HepG2 (cell line): ENCODE results near the gene RBM45. TPM values are rescaled to one million over a fixed set of nuclear protein-coding genes. Genes with fewer than 3 reads are reported as not detected.

Experiments used
- CAMTA2 ChIP-seq: sonication (generic); formaldehyde crosslinking; IDR thresholded peaks from 2 replicates; pipeline ENCODE4 v1.4.0; 2020; ENCODE audit warnings: mild to moderate bottlenecking, missing genetic modification reagents, borderline replicate concordance
- KLF6 ChIP-seq: IDR thresholded peaks from 2 replicates; pipeline ENCODE4 v1.8.0; 2016; ENCODE audit warnings: missing biosample characterization, missing genetic modification reagents
- NFIB ChIP-seq: sonication (generic); formaldehyde crosslinking; IDR thresholded peaks from 2 replicates; pipeline ENCODE4 v1.9.0; 2021; ENCODE audit warnings: missing genetic modification reagents, mild to moderate bottlenecking, borderline replicate concordance
- THYN1 ChIP-seq: sonication (generic); formaldehyde crosslinking; IDR thresholded peaks from 2 replicates; pipeline ENCODE4 v1.8.1; 2023; ENCODE audit warnings: low read depth, mild to moderate bottlenecking, moderate library complexity, missing genetic modification reagents, borderline replicate concordance
- ZFAT ChIP-seq: sonication (generic); formaldehyde crosslinking; conservative IDR thresholded peaks from 2 replicates; pipeline ENCODE4 v1.8.1; 2023; ENCODE audit warnings: missing genetic modification reagents, inconsistent platforms
- ZNF570 ChIP-seq: sonication (generic); formaldehyde crosslinking; IDR thresholded peaks from 2 replicates; pipeline ENCODE4 v1.4.0; 2020; ENCODE audit warnings: mild to moderate bottlenecking, missing genetic modification reagents, borderline replicate concordance
- ZNF615 ChIP-seq: sonication (generic); formaldehyde crosslinking; IDR thresholded peaks from 2 replicates; pipeline ENCODE4 v1.5.0; 2020; ENCODE audit warnings: mild to moderate bottlenecking, missing genetic modification reagents, borderline replicate concordance
- polyA plus RNA-seq, 8 experiments: library from polyadenylated mRNA; depleted of rRNA in 3 of 8; stranded (reverse) in 7 of 8; unstranded in 1 of 8; fragments of >200 nt; fragmentation: Illumina TruSeq in 4 of 8; extraction: Trizol in 4 of 8; gene quantifications; 2 replicates each; pipeline versions ENCODE4 v1.2.1 to v1.2.3, GENCODE V29; 2011 to 2016; ENCODE audit warnings: low read depth in 4 of 8, missing spikeins in 1 of 8, mixed read lengths in 1 of 8; ENCODE audit not compliant: insufficient read depth in 1 of 8
- total RNA-seq, 5 experiments: library from RNA; depleted of rRNA; stranded (reverse); fragments of >200 nt; fragmentation: Illumina TruSeq; extraction: Trizol; gene quantifications; 2 replicates each; pipeline ENCODE4 v1.2.3, GENCODE V29; 2016; ENCODE audit warnings: low read depth in 1 of 5
- TF ChIP-seq, protein P1 (sequence below), 2 experiments: sonication (generic) in 1 of 2; formaldehyde crosslinking in 1 of 2; IDR thresholded peaks; 2 replicates each; pipeline versions ENCODE4 v1.6.1 to v1.9.0; 2014 to 2022; ENCODE audit warnings: antibody characterized with exemption in 1 of 2, borderline replicate concordance in 1 of 2, inconsistent platforms in 1 of 2, low read depth in 1 of 2, missing genetic modification reagents in 1 of 2

RBM45 gene
- total and polyA plus RNA-seq, 2 of the 13 experiments (the other 11 are each of a cell fraction or from before 2014, with no cell fraction given), result 5.7 to 25.2 TPM

DNA sequence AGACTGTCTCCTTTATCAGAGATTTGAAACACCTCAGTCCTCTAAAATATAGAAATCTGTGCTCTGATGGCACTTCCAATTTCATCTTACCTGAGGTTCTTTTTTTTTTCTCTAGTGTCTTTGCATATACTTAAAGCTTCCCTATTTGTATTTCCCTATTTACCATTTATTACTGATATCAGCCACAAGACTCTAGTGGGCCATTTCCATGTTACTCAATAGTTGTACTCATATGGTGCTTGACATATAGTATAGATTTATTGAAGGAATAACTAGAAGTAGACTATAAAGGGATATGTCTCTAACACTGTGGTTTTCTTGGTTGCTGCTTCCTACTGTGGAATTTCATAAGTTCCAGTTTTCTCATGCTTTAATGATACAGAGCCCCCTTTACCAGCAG is 3.0 kb downstream of the RBM45 start (continued):
- TF ChIP-seq ZNF570, result no peak
- TF ChIP-seq CAMTA2, result no peak
- no peak for TF ChIP-seq KLF6 (CRISPR knock-in tag)
- TF ChIP-seq NFIB (CRISPR knock-in tag), result no peak
- TF ChIP-seq THYN1, result no peak
- TF ChIP-seq ZNF615 (CRISPR knock-in tag), result no peak
- TF ChIP-seq ZFAT (CRISPR knock-in tag), result no peak
- TF ChIP-seq, protein P1, sequence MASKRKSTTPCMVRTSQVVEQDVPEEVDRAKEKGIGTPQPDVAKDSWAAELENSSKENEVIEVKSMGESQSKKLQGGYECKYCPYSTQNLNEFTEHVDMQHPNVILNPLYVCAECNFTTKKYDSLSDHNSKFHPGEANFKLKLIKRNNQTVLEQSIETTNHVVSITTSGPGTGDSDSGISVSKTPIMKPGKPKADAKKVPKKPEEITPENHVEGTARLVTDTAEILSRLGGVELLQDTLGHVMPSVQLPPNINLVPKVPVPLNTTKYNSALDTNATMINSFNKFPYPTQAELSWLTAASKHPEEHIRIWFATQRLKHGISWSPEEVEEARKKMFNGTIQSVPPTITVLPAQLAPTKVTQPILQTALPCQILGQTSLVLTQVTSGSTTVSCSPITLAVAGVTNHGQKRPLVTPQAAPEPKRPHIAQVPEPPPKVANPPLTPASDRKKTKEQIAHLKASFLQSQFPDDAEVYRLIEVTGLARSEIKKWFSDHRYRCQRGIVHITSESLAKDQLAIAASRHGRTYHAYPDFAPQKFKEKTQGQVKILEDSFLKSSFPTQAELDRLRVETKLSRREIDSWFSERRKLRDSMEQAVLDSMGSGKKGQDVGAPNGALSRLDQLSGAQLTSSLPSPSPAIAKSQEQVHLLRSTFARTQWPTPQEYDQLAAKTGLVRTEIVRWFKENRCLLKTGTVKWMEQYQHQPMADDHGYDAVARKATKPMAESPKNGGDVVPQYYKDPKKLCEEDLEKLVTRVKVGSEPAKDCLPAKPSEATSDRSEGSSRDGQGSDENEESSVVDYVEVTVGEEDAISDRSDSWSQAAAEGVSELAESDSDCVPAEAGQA (IDR thresholded peaks at IDR 0.05; ENCODE audit: low read depth), result no peak
- TF ChIP-seq, protein P1 (CRISPR knock-in tag; IDR thresholded peaks at IDR 0.05; ENCODE audit: borderline replicate concordance), result no peak
